Smooth muscle cell (in vitro differentiated cells): Measurements from ENCODE around the gene HBD. TPM values are rescaled to one million over a fixed set of nuclear protein-coding genes. Genes with fewer than 3 reads are reported as not detected.
"Not testable (repeated sequence)": the region's sequence is repeated elsewhere in the genome, so short reads cannot be mapped to it uniquely, and the experiment has no call there.

Source experiments
- DNase-seq: peaks from one replicate; lab custom pipeline; 2025; ENCODE audit not compliant: unreplicated experiment; lab: John Stamatoyannopoulos, UW
- H2AFZ ChIP-seq: fragments of 200-600 bp; sonication (generic); 2 replicates; pipeline ENCODE4 v1.6.0; 2016; ENCODE audit warnings: antibody characterized with exemption, low read depth, mild to moderate bottlenecking
- H3F3A ChIP-seq: fragments of 200-600 bp; sonication (generic); 2 replicates; pipeline ENCODE4 v1.6.0; 2017; ENCODE audit warnings: antibody characterized with exemption, low read depth
- H3K27ac ChIP-seq: fragments of 200-600 bp; sonication (generic); 2 replicates; pipeline ENCODE4 v1.5.1; 2016; ENCODE audit warnings: low read depth, mild to moderate bottlenecking
- H3K27me3 ChIP-seq: fragments of 200-600 bp; sonication (generic); 2 replicates; pipeline ENCODE4 v1.6.1; 2016; ENCODE audit warnings: low read depth, mild to moderate bottlenecking
- H3K36me3 ChIP-seq: fragments of 200-600 bp; sonication (generic); 2 replicates; pipeline ENCODE4 v1.5.1; 2016; ENCODE audit warnings: low read depth
- H3K4me1 ChIP-seq: fragments of 200-600 bp; sonication (generic); 2 replicates; pipeline ENCODE4 v1.5.1; 2016; ENCODE audit warnings: low read depth
- H3K4me2 ChIP-seq: fragments of 200-600 bp; sonication (generic); 2 replicates; pipeline ENCODE4 v1.6.0; 2016; ENCODE audit warnings: mild to moderate bottlenecking
- H3K4me3 ChIP-seq: fragments of 200-600 bp; sonication (generic); 2 replicates; pipeline ENCODE4 v1.5.1; 2016; ENCODE audit warnings: mild to moderate bottlenecking
- H3K79me2 ChIP-seq: fragments of 200-600 bp; sonication (generic); 2 replicates; pipeline ENCODE4 v1.6.0; 2016; ENCODE audit warnings: low read depth, mild to moderate bottlenecking
- H3K9ac ChIP-seq: fragments of 200-600 bp; sonication (generic); 2 replicates; pipeline ENCODE4 v1.6.0; 2016; ENCODE audit warnings: low read depth
- H3K9me3 ChIP-seq: fragments of 200-600 bp; sonication (generic); replicated peaks from 2 replicates; pipeline ENCODE4 v1.5.1; 2016; ENCODE audit warnings: low read depth
- H4K20me1 ChIP-seq: fragments of 200-600 bp; sonication (generic); 2 replicates; pipeline ENCODE4 v1.6.0; 2016; ENCODE audit warnings: low read depth
- CTCF ChIP-seq: fragments of 200-600 bp; sonication (generic); IDR thresholded peaks from 2 replicates; pipeline ENCODE4 v1.5.1; 2017; ENCODE audit warnings: borderline replicate concordance, mild to moderate bottlenecking, antibody characterized with exemption; ENCODE audit not compliant: insufficient read depth, poor library complexity, severe bottlenecking
- WGBS: methylation state at CpG from one replicate; pipeline ENCODE4 v1.1.7; 2016; ENCODE audit warnings: low lambda C conversion rate; 5-methylcytosine and 5-hydroxymethylcytosine counted together
- polyA plus RNA-seq: library from polyadenylated mRNA; unstranded; fragments of >200 nt; fragmentation: Nextera tagmentation; extraction: Ambion mirVana; gene quantifications from 2 replicates; pipeline ENCODE4 v1.2.1, GENCODE V29; 2016
- total RNA-seq: library from RNA; depleted of rRNA; stranded (reverse); fragments of >200 nt; gene quantifications from 2 replicates; pipeline ENCODE4 v1.2.3, GENCODE V29; 2014

Gene HBD
- total and polyA plus RNA-seq, 2 experiments from 2014 or later, result not detected

- H3K4me3 ChIP-seq, DNase-seq, H3F3A ChIP-seq, H3K27me3 ChIP-seq, H3K79me2 ChIP-seq, H3K27ac ChIP-seq, H2AFZ ChIP-seq, H3K4me1 ChIP-seq, H4K20me1 ChIP-seq, H3K4me2 ChIP-seq, H3K36me3 ChIP-seq, H3K9me3 ChIP-seq, H3K9ac ChIP-seq: not testable (repeated sequence)
- WGBS, result 73% methylated on average over 7 of the region's 7 CpGs
Measured at GRCh38 chr11:5248498-5248897, 14.2 kb upstream of the HBD start.

- H3K27me3 ChIP-seq, result no peaks in the 10 kb centered on the region
- no peak overlapping the region for H3K4me2 ChIP-seq
- H3K4me1 ChIP-seq, result no peaks in the 10 kb centered on the region
- 96% methylated on average over 3 of the region's 3 CpGs for WGBS
- H2AFZ ChIP-seq, result no peak overlapping the region
- no peak overlapping the region for H3K4me3 ChIP-seq
- no peaks in the 10 kb centered on the region for H3K36me3 ChIP-seq
- no peak overlapping the region for H3K27ac ChIP-seq
- H4K20me1 ChIP-seq, result no peaks in the 10 kb centered on the region
- TF ChIP-seq CTCF, result no peak
- no peaks in the 10 kb centered on the region for H3K79me2 ChIP-seq
- H3K9ac ChIP-seq, result no peak overlapping the region
- no peaks in the 10 kb centered on the region for H3K9me3 ChIP-seq
- DNase-seq, result no peak
- no peaks in the 10 kb centered on the region for H3F3A ChIP-seq
Measured at GRCh38 chr11:5247472-5248192, 13.3 kb upstream of the HBD start.

- no peak for TF ChIP-seq CTCF
- H3K4me2 ChIP-seq, result no peak overlapping the region
- H3F3A ChIP-seq, result no peaks in the 10 kb centered on the region
- H3K27ac ChIP-seq, result no peak overlapping the region
- no peaks in the 10 kb centered on the region for H3K9me3 ChIP-seq
- H3K79me2 ChIP-seq, result no peaks in the 10 kb centered on the region
- no peaks in the 10 kb centered on the region for H3K27me3 ChIP-seq
- H4K20me1 ChIP-seq, result no peaks in the 10 kb centered on the region
- no peak overlapping the region for H2AFZ ChIP-seq
- DNase-seq, result no peak
- no peak overlapping the region for H3K9ac ChIP-seq
- WGBS, result 84% methylated on average over 6 of the region's 6 CpGs
- no peak overlapping the region for H3K4me3 ChIP-seq
- H3K36me3 ChIP-seq, result no peaks in the 10 kb centered on the region
- H3K4me1 ChIP-seq, result no peaks in the 10 kb centered on the region
Measured at GRCh38 chr11:5246772-5247471, 12.6 kb upstream of the HBD start.

- Histone ChIP-seq H3K79me2 (no peaks in the 10 kb centered on the region), H3K27me3 (no peaks in the 10 kb centered on the region), H3F3A (no peaks in the 10 kb centered on the region), H3K27ac (no peak overlapping the region), H3K4me2 (no peak overlapping the region), H3K9ac (no peak overlapping the region), H3K36me3 (no peaks in the 10 kb centered on the region), H4K20me1 (no peaks in the 10 kb centered on the region), H3K4me3 (no peak overlapping the region), H3K4me1 (no peaks in the 10 kb centered on the region), H2AFZ (no peak overlapping the region), H3K9me3 (no peaks in the 10 kb centered on the region)
- TF ChIP-seq CTCF, result no peak
- 94% methylated on average over 2 of the region's 2 CpGs for WGBS
- DNase-seq, result no peak
Measured at GRCh38 chr11:5245155-5245554, 10.9 kb upstream of the HBD start.
